SHP77 treated with DMSO at 0.1 percent for 48 hours (cell line): ENCODE measurements around the gene RIGI.
A peak's percentile ranks its signal among the peaks of the same experiment; 100 is the strongest.
"Not testable (repeated sequence)": the region's sequence is repeated elsewhere in the genome, so short reads cannot be mapped to it uniquely, and the experiment has no call there.

Experiments used
- DNase-seq: peaks from one replicate; lab custom pipeline; 2025; lab: John Stamatoyannopoulos, UW

Gene RIGI

DNA sequence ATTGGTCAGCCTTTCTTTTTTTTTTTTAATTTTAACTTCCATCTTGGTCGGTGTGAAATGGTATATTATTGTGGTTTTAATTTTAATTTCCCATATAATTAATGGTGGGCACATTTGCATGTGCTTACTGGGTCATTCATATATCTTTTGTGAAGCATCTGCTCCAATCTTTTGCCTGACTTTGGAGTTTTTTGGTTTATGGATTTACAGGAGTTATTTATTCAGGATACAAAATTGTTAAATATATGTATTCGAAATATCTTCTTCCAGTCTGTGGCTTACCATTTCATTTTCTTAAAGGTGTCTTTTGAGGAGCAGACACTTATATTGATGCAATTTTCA lies 682 bp upstream of the RIGI start:
- no peak for DNase-seq

DNA sequence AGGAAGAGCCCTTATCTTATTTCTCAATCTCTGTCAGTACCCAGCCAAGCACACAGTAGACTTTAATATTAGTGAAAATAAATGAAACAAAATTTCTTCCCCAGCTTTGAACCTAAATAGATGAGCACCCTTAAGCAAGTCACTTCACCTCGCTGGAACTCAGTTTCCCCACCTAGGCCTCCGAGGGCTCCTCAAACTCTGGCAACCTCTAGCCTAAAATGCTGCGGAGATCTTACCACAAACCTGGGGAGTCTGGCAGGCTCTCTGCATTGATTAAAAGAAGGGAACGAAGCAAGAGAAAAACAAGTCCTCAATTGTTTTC lies 326 bp downstream of the RIGI start:
- peak; percentile 29 for DNase-seq

DNA sequence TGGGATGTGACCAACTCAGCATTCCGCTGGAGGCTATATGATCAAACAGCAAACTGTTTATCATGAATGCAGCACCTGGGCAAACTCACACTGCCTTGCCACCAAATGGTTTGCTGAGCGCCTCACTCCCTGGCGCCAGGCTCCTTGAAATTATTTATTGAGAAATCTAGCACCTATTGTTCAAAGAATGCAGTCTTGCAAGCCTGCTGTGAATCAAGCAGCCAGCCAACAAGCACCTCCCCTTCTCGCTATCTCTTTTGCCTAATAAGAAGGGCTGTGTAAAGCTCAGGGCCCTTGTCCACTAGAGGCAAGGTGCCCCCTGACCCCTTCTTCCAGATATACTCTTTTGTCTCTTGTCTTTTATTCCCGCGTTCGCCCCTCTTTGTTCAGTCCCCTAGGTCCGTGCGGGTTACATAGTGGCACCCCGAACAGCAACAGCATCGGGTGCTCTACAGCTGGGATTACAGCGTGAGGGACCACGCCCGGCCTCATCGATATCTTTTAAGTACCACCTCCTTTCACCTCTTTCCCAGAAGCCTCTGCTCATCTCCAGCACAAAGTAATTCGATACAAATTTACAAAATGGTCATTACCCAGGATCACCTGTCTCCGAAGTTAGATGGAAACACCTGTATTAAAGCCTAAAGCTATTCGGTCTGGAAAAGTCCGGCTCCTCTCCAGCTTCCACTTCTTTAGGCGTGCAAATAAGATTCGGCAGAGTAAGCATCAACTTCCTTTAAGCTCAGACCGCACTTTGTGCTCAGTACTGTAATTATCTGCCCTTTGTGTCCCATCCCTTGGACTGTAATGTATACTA lies 896 bp downstream of the RIGI start:
- no peak for DNase-seq

DNA sequence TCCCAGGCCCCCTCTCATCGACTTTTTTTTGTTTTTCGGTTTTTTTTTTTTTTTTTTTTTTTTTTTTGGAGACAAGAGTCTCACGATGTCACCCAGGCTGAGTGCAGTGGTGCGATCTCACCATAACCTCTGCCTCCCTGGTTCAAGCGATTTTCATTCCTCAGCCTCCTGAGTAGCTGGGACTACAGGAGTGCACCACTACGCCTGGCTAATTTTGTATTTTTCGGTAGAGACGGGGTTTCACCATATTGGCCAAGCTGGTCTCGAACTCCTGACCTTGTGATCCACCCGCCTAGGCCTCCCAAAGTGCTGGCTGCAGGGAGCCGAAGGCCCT lies 1.5 kb downstream of the RIGI start:
- DNase-seq: not testable (repeated sequence)

DNA sequence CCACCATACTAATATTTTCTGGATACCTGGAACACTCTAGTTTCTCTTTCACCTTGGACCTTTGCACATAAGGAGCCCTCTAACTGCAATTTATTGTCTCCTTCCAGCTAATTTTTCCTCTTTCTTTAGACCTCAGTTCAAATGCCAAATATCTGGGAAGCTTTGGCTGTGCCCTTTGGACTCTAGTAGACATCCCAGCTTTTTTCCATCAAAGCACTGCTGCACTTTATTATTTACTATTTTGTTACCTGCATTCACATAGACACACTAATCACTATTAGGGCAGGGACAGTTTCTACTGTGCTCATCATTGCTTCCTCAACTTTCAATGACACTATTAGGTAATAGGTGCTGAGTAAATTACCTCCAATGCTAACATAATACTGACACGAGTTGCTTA lies 2.1 kb downstream of the RIGI start:
- no peak for DNase-seq

DNA sequence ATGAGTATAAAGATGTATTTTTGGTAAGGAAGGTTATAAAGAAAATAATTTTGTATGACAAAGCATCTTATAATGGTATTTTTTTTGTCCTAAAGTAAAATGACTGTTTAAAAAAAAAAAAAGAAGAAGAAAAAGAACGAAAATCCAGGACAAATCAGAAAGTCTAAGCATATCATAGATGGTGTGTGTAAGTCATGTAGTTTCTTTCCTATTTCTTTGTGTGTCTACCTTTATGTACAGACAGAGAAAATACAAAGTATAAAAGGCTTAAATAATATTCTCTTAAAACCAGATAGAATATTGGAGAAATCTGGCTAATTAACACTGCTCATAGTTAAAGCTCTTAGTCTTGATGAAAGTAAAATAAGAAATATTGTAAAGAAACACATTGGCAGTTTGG lies 7.7 kb downstream of the RIGI start:
- DNase-seq: no peak

DNA sequence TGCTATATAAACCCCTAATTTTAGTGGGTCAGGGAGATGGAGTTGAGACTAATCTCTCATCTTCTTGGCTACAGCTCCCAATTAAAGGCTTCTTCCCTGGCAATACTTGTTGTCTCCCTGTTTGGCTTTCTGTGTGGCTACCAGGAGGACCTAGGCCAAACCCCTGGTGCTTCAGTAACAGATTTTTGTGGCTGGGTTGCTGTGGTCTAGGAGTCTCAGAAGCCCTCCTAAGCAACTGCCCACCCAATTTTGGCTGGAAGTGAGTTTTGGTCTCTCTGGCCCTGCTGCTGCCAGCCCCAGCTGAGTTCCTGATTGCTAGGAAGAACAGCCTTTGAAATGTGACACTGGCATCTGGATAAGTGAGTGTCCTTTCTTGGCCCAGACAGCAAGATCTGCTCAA lies 9.8 kb downstream of the RIGI start:
- no peak for DNase-seq

DNA sequence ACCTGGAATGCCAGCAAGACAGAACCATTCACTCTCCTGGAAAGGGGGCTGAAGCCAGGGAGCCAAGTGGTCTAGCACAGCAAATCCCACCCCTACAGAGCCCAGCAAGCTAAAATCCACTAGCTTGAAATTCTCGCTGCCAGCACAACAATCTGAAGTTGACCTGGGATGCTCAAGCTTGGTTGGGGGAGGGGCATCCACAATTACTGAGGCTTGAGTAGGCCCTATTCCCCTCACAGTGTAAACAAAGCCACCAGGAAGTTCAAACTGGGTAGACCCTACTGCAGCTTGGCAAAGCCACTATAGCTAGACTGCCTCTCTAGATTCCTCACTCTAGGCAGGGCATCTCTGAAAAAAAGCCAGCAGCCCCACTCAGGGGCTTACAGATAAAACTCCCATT lies 17.3 kb downstream of the RIGI start:
- no peak for DNase-seq

DNA sequence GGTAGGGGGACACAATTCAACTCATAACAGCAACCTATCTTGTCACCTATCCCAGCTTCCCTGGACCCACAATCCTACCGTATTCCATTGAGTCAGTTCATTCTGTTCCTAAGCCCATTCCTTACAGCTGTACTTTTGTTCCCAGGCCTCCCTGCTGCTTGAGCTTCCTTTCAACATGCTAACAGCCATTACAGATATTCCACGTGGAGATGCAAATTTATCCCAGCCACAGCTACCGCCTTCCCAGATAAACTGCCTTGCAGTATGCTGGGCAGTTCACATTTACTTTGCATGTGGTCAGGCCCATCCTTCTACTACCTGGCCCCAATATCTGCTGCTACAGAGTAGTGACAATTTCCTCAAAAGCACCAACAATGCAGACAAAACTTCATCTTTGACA lies 23.0 kb downstream of the RIGI start:
- no peak for DNase-seq

DNA sequence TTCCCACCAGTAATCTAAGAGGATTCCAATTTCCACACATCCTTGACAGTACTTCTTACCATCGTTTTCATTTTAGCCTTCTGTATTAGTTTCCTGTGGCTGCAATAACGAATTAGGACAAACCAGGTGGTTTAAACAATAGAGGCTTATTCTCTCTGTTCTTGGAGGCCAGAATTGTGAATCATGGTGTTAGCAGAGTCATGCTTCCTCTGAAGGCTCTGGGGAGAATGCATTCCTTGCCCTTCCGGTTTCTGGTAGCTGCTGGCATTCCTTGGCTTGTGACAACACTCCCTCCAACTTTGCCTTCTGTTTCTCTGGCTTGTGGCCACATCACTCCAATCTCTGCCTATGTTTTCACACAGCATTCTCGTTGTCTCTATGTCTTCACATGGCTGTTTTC lies 23.5 kb downstream of the RIGI start:
- no peak for DNase-seq

DNA sequence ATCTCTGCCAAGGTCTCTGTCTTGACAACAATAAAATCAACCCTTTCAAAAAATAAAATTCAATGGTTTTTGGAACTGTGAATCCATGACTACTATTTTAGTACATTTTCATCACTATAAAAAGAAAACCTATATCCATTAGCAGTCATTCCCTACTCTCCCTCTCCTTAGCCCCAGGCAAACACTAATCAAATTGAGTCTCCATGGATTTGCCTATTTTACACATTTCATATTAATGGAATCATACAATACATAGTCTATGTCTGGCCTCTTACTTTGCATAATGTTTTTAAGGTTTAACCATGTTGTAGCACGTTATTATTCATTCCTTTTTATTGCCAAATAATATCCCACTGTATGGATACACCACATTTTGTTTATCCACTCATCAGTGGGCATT lies 24.1 kb downstream of the RIGI start:
- no peak for DNase-seq

DNA sequence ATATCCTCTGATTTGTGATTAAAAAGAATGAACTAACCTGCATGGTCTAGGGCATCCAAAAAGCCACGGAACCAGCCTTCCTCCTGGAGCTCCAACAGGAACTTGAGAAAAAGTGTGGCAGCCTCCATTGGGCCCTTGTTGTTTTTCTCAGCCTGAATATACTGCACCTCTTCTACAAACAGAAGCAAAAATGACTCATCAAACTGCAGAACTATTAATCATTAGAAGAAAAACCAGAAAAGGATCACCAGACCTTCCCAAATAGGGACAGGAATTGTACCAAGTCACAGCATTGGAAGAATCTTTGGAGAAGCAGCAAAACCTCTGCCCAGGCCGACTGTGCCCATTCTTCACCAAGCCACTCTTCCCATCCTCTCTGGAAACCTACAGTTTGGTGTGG lies 25.2 kb downstream of the RIGI start:
- no peak for DNase-seq

DNA sequence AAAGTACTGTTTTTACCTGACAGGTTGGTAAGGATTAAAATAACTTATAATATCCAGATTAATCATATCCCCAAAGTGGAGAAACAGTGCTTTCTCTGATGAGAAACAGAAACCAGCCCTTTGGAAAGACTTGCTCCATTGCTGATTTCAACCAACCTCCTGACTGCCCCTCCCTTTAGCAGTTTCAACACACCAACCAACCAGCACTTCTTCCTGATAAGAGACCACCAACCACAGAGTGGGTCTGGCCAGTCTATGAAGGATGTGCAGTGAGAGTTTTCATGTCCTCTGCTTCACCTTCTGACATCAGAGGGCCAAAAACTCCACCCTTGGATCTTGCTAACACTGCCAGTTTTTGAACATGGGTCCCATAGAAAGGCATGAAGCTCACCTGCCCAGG lies 28.1 kb downstream of the RIGI start:
- no peak for DNase-seq

DNA sequence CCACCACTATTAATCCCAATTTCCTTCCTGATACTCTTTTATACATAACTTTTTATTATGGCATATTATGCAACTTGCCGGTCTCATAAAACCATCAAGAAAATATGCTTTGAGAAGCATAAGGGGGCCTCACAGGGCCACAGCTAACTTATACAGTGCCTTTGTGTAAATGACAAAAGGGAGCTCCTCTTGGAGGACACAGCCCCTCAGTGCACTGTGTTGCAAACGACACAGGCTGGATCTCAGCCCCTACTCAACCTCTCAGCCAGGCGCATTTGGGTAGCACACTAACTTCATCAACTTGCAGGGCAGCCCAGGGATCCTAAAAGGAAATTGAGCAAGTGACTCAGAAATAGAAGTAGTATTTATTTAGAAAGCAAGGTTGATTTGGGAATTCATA lies 35.4 kb downstream of the RIGI start:
- no peak for DNase-seq

DNA sequence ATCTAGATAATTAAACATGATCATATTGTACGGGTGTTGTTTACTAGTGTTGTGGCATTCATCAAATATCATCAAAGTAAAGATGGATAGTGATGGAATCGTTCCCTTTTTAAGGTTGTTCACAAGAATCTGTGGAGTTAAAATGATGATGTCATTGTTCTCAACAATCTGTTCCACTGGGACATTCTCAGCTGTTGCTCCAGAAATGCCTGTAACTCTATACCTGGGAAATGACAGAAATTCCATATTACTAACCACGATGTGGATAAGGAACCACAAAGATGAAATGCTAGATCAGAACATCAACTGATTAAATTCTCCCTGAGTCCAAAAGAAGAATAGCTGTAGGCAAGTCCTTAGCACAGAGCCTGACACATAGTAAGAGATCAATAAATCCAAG lies 38.0 kb downstream of the RIGI start:
- DNase-seq: no peak

DNA sequence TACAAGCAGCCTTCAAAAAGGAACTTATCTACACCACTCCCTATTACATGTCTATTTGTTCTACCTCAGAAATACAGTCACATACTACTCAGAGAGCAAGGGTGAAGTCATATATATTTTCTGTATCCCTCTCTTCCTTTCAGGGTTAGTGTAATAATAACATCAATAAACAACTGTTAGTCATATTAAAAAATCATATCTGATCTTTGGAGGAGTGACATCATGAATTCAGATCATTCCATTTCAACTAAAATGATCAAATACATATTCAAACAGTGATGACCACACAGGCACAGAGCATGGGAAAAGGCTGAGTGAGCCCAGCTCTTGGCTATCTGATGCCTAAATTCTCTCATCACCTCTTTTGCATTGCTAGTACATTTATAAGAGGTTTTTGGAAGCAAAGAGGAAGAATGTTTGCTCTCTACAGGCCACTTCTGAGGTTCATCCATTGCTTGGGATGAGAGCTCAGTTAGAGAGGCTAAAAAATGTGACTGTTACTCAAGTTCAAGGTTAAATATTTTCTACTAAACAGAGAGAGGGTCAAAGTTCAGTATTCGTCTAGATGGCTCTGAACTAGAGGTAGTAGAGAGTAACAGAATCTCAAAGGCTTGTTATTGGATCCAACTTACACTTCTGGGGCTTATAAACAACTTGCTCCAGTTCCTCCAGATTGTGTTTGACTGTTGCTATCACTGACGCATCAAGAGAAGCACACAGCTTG lies 39.0 kb downstream of the RIGI start:
- DNase-seq: no peak

DNA sequence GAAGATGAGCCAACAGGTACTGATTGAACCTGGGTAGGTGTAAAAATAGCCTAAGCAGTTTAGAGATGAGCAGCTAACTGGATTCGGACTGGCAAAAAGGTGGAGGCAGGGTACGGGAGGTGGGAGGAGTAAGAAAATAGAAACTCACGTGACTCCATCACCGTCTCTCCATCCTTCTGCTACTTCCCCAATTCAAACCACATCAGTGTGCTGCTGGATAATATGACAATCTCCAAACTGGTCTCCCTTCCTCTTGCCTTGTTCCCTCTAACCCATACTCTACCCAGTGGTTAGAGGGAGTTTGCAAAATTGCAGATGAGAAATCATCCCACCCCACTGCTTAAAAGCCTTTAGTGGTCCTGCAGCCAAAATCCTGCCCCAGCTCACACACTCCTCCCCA lies 42.7 kb downstream of the RIGI start:
- DNase-seq: no peak
